Liver (tissue), 9 donors: ENCODE results near the gene GALE. TPM values are rescaled to one million over a fixed set of nuclear protein-coding genes. Genes with fewer than 3 reads are reported as not detected.
A peak's percentile ranks its signal among the peaks of the same experiment; 100 is the strongest.

Experiments used
- DNase-seq: peaks from one replicate; pipeline ENCODE4 v3.0.0-alpha.2; 2017; ENCODE audit warnings: low spot score
- H3K27ac ChIP-seq, 2 donors: one replicate each; pipeline ENCODE4 v1.7.0; 2013; ENCODE audit warnings: inconsistent platforms in 2 of 2, low read length in 2 of 2, control low read depth in 1 of 2, low read depth in 1 of 2, mild to moderate bottlenecking in 1 of 2
- H3K27me3 ChIP-seq, 4 donors: one replicate each; pipeline versions ENCODE4 v1.6.1 to v1.7.0; 2013; ENCODE audit warnings: low read length in 3 of 4, inconsistent platforms in 1 of 4, mild to moderate bottlenecking in 1 of 4, moderate library complexity in 1 of 4; ENCODE audit not compliant: control insufficient read depth in 4 of 4, insufficient read depth in 4 of 4
- H3K36me3 ChIP-seq, 4 donors: one replicate each; pipeline versions ENCODE4 v1.6.1 to v1.7.0; 2013; ENCODE audit warnings: low read length in 3 of 4, mild to moderate bottlenecking in 3 of 4, low read depth in 1 of 4, moderate library complexity in 1 of 4; ENCODE audit not compliant: control insufficient read depth in 4 of 4, insufficient read depth in 3 of 4
- H3K4me1 ChIP-seq, 4 donors: one replicate each; pipeline versions ENCODE4 v1.6.1 to v1.7.0; 2013; ENCODE audit warnings: low read length in 3 of 4, mild to moderate bottlenecking in 3 of 4, moderate library complexity in 1 of 4; ENCODE audit not compliant: control insufficient read depth in 4 of 4, insufficient read depth in 4 of 4
- H3K4me3 ChIP-seq, 3 donors: one replicate each; pipeline versions ENCODE4 v1.6.1 to v1.7.0; 2013; ENCODE audit warnings: low read length in 3 of 3, control low read depth in 1 of 3, low read depth in 1 of 3, mild to moderate bottlenecking in 1 of 3
- H3K9ac ChIP-seq, 2 donors: one replicate each; pipeline ENCODE4 v1.7.0; 2013; ENCODE audit warnings: low read length in 2 of 2, mild to moderate bottlenecking in 2 of 2, moderate library complexity in 2 of 2, control low read depth in 1 of 2, low read depth in 1 of 2
- H3K9me3 ChIP-seq, 4 donors: one replicate each; pipeline versions ENCODE4 v1.6.1 to v1.7.0; 2013; ENCODE audit warnings: low read length in 3 of 4; ENCODE audit not compliant: control insufficient read depth in 4 of 4
- ATF3 ChIP-seq: IDR thresholded peaks from 2 replicates; pipeline ENCODE4 v1.6.1; 2016; ENCODE audit warnings: antibody characterized with exemption
- FOXA2 ChIP-seq: IDR thresholded peaks from 2 replicates; pipeline ENCODE4 v1.6.1; 2016; ENCODE audit warnings: antibody characterized with exemption
- GABPA ChIP-seq, 2 donors: IDR thresholded peaks in 1 of 2; conservative IDR thresholded peaks in 1 of 2; 2 replicates each; pipeline ENCODE4 v1.6.1; 2016; ENCODE audit warnings: antibody characterized with exemption in 2 of 2, mild to moderate bottlenecking in 1 of 2, moderate library complexity in 1 of 2
- HNF4A ChIP-seq, 2 donors: conservative IDR thresholded peaks; 2 replicates each; pipeline ENCODE4 v1.6.1; 2016; ENCODE audit warnings: antibody characterized with exemption in 2 of 2, mild to moderate bottlenecking in 2 of 2
- HNF4G ChIP-seq: IDR thresholded peaks from 2 replicates; pipeline ENCODE4 v1.6.1; 2016; ENCODE audit warnings: antibody characterized with exemption
- JUND ChIP-seq, 2 donors: IDR thresholded peaks; 2 replicates each; pipeline ENCODE4 v1.6.1; 2016; ENCODE audit warnings: antibody characterized with exemption in 2 of 2
- MAX ChIP-seq: IDR thresholded peaks from 2 replicates; pipeline ENCODE4 v1.6.1; 2016; ENCODE audit warnings: antibody characterized with exemption
- NR2F2 ChIP-seq: IDR thresholded peaks from 2 replicates; pipeline ENCODE4 v1.6.1; 2016; ENCODE audit warnings: antibody characterized with exemption
- RAD21 ChIP-seq, 2 donors: IDR thresholded peaks; 2 replicates each; pipeline ENCODE4 v1.6.1; 2016; ENCODE audit warnings: antibody characterized with exemption in 2 of 2, mild to moderate bottlenecking in 2 of 2
- SP1 ChIP-seq: IDR thresholded peaks from 2 replicates; pipeline ENCODE4 v1.6.1; 2018; ENCODE audit warnings: antibody characterized with exemption, mild to moderate bottlenecking
- YY1 ChIP-seq: IDR thresholded peaks from 2 replicates; pipeline ENCODE4 v1.6.1; 2016; ENCODE audit warnings: antibody characterized with exemption, mild to moderate bottlenecking
- ZBTB33 ChIP-seq: IDR thresholded peaks from 2 replicates; pipeline ENCODE4 v1.6.1; 2016; ENCODE audit warnings: antibody characterized with exemption
- WGBS: extraction: QIAGEN DNeasy Blood & Tissue Kit; methylation state at CpG from one replicate; pipeline ENCODE4 v1.1.7; 2013; 5-methylcytosine and 5-hydroxymethylcytosine counted together
- polyA plus RNA-seq, 2 donors: library from polyadenylated mRNA; stranded (reverse) in 1 of 2; unstranded in 1 of 2; fragments of 200-250 nt in 1 of 2; fragments of >200 nt in 1 of 2; fragmentation: Nextera tagmentation in 1 of 2; extraction: Ambion mirVana in 1 of 2; gene quantifications; one replicate each; pipeline versions ENCODE4 v1.2.1 to v1.2.3, GENCODE V29; 2013 to 2015
- total RNA-seq, 2 donors: library from RNA; depleted of rRNA; stranded (reverse); fragments of >200 nt; gene quantifications; one replicate each; pipeline ENCODE4 v1.2.3, GENCODE V29; 2014
- TF ChIP-seq, protein P1 (sequence below): fragments of 150-350 bp; IDR thresholded peaks from 2 replicates; pipeline ENCODE4 v1.5.1; 2017; ENCODE audit warnings: improper control_type of control experiment, low read depth, low read length; ENCODE audit not compliant: missing input control
- donor health status: healthy.
- donor health status: healthy.
- donor health status: healthy.
- donor health status: healthy.
- donor health status: healthy.

Gene GALE
- total and polyA plus RNA-seq, 4 donors, result 22.9 to 43.4 (median 38.7) TPM

- Histone ChIP-seq H3K36me3 (peaks cover 25 to 79% (median 69%) of the 10 kb centered on the region in 4 donors), H3K9ac (no peak overlapping the region), H3K4me3 (no peak overlapping the region), H3K27ac (no peak overlapping the region), H3K27me3 (no peaks in the 10 kb centered on the region), H3K4me1 (peaks cover 0 to 21% (median 13%) of the 10 kb centered on the region in 4 donors), H3K9me3 (no peaks in the 10 kb centered on the region)
- TF ChIP-seq HNF4A (conservative IDR thresholded peaks at IDR 0.05) (peak; percentile 30 to 33), MAX (no peak)
- 47% methylated on average over 1 of the region's 1 CpG for whole genome bisulfite sequencing
- DNase-seq, result no peak
Observed at GRCh38 chr1:23752909-23753308, 47.6 kb downstream of the GALE start.

DNA sequence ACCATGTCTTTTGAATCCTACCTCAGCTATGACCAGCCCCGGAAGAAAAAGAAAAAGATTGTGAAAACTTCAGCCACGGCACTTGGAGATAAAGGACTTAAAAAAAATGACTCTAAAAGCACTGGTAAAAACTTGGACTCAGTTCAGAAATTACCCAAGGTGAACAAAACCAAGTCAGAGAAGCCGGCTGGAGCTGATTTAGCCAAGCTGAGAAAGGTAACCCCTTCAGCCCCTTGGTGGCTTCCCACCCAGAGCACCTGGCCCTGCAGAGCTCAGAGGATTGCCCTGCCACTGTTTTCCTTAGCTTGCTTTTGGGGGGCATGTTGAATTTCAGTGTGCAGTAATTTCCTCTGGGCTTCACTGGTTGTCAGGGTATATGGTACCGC lies 48.7 kb downstream of the GALE start:
- TF ChIP-seq, protein P1, sequence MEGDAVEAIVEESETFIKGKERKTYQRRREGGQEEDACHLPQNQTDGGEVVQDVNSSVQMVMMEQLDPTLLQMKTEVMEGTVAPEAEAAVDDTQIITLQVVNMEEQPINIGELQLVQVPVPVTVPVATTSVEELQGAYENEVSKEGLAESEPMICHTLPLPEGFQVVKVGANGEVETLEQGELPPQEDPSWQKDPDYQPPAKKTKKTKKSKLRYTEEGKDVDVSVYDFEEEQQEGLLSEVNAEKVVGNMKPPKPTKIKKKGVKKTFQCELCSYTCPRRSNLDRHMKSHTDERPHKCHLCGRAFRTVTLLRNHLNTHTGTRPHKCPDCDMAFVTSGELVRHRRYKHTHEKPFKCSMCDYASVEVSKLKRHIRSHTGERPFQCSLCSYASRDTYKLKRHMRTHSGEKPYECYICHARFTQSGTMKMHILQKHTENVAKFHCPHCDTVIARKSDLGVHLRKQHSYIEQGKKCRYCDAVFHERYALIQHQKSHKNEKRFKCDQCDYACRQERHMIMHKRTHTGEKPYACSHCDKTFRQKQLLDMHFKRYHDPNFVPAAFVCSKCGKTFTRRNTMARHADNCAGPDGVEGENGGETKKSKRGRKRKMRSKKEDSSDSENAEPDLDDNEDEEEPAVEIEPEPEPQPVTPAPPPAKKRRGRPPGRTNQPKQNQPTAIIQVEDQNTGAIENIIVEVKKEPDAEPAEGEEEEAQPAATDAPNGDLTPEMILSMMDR, result no peak
- TF ChIP-seq ZBTB33 (no peak), SP1 (no peak), FOXA2 (no peak), GABPA (IDR thresholded peaks at IDR 0.05 in 1 of 2, conservative IDR thresholded peaks at IDR 0.05 in 1 of 2) (no peak), YY1 (no peak), ATF3 (no peak), HNF4G (no peak), MAX (no peak), RAD21 (IDR thresholded peaks at IDR 0.05) (no peak), HNF4A (conservative IDR thresholded peaks at IDR 0.05) (no peak), NR2F2 (no peak), JUND (IDR thresholded peaks at IDR 0.05) (no peak)
- Histone ChIP-seq H3K9me3 (no peaks in the 10 kb centered on the region), H3K4me3 (no peak overlapping the region), H3K36me3 (peaks cover 25 to 76% (median 62%) of the 10 kb centered on the region in 4 donors), H3K27me3 (no peaks in the 10 kb centered on the region), H3K27ac (no peak overlapping the region), H3K4me1 (peaks cover 0 to 31% (median 19%) of the 10 kb centered on the region in 4 donors), H3K9ac (no peak overlapping the region)
- WGBS, result 87% methylated on average over 4 of the region's 4 CpGs
- DNase-seq, result no peak
